Measurements from ENCODE around the gene DNAJC15. TPM values are rescaled to one million over a fixed set of nuclear protein-coding genes. Genes with fewer than 3 reads are reported as not detected.

The DNAJC15 gene
- total RNA-seq: 22.5 and 24.5 TPM in 2 replicates
- long read RNA-seq, full-length matches to known transcripts: 66 of 80 reads
- long read RNA-seq, partial matches to known transcripts: 6 of 80 reads
- long read RNA-seq, other reads (novel, unspliced or antisense): 8 of 80 reads

GRCh38 chr13:43023289-43023963 lies at the start of gene DNAJC15:
TSS of gene DNAJC15 (plus strand) at chr13:43023586. CDS start at chr13:43023627, 41 bp downstream.
- peak within 1 kb of the TSS; percentile 92 for H3K4me3 Mint-ChIP-seq (ENCODE audit: unreplicated experiment)
- peak within 1 kb of the TSS; percentile 99 for H3K27ac Mint-ChIP-seq (ENCODE audit: unreplicated experiment)
- peak; percentile 14 for TF ChIP-seq CTCF (IDR thresholded peaks at IDR 0.05)
- peaks cover 13% of the 10 kb centered on the region for H3K36me3 Mint-ChIP-seq (ENCODE audit: unreplicated experiment)
- H3K27me3 Mint-ChIP-seq (ENCODE audit: unreplicated experiment): no peaks in the 10 kb centered on the region
- H3K9me3 Mint-ChIP-seq (ENCODE audit: unreplicated experiment): no peaks in the 10 kb centered on the region
- DNase-seq (ENCODE audit: extremely low spot score, unreplicated experiment): peak; percentile 89
- peaks cover 50% of the 10 kb centered on the region for H3K4me1 Mint-ChIP-seq (ENCODE audit: unreplicated experiment)

- H3K27ac Mint-ChIP-seq (ENCODE audit: unreplicated experiment): no peak overlapping the region
- H3K4me1 Mint-ChIP-seq (ENCODE audit: unreplicated experiment): peaks cover 9% of the 10 kb centered on the region
- TF ChIP-seq CTCF (IDR thresholded peaks at IDR 0.05): no peak
- no peak overlapping the region for H3K4me3 Mint-ChIP-seq (ENCODE audit: unreplicated experiment)
- no peaks in the 10 kb centered on the region for H3K27me3 Mint-ChIP-seq (ENCODE audit: unreplicated experiment)
- no peak for DNase-seq (ENCODE audit: extremely low spot score, unreplicated experiment)
- H3K9me3 Mint-ChIP-seq (ENCODE audit: unreplicated experiment): peaks cover 3% of the 10 kb centered on the region
- H3K36me3 Mint-ChIP-seq (ENCODE audit: unreplicated experiment): peaks cover 7% of the 10 kb centered on the region
Observed at GRCh38 chr13:42976066-42976465, 47.3 kb upstream of the DNAJC15 start.

GRCh38 chr13:42977219-42977659 lies 46.1 kb upstream of the DNAJC15 start:
- Mint-ChIP-seq H3K36me3 (ENCODE audit: unreplicated experiment) (peaks cover 7% of the 10 kb centered on the region), H3K9me3 (ENCODE audit: unreplicated experiment) (peaks cover 3% of the 10 kb centered on the region), H3K4me1 (ENCODE audit: unreplicated experiment) (peaks cover 13% of the 10 kb centered on the region), H3K4me3 (ENCODE audit: unreplicated experiment) (no peak overlapping the region), H3K27me3 (ENCODE audit: unreplicated experiment) (no peaks in the 10 kb centered on the region), H3K27ac (ENCODE audit: unreplicated experiment) (no peak overlapping the region)
- TF ChIP-seq CTCF (IDR thresholded peaks at IDR 0.05): no peak
- DNase-seq (ENCODE audit: extremely low spot score, unreplicated experiment): no peak

GRCh38 chr13:42981317-42981716 lies 42.1 kb upstream of the DNAJC15 start:
- H3K4me1 Mint-ChIP-seq (ENCODE audit: unreplicated experiment): peaks cover 21% of the 10 kb centered on the region
- peak overlapping the region; percentile 59 for H3K27ac Mint-ChIP-seq (ENCODE audit: unreplicated experiment)
- no peak for TF ChIP-seq CTCF (IDR thresholded peaks at IDR 0.05)
- H3K36me3 Mint-ChIP-seq (ENCODE audit: unreplicated experiment): peaks cover 10% of the 10 kb centered on the region
- no peak for DNase-seq (ENCODE audit: extremely low spot score, unreplicated experiment)
- H3K4me3 Mint-ChIP-seq (ENCODE audit: unreplicated experiment): no peak overlapping the region
- H3K9me3 Mint-ChIP-seq (ENCODE audit: unreplicated experiment): peaks cover 3% of the 10 kb centered on the region
- no peaks in the 10 kb centered on the region for H3K27me3 Mint-ChIP-seq (ENCODE audit: unreplicated experiment)

- Mint-ChIP-seq H3K27ac (ENCODE audit: unreplicated experiment) (peak overlapping the region; percentile 59), H3K9me3 (ENCODE audit: unreplicated experiment) (peaks cover 3% of the 10 kb centered on the region), H3K27me3 (ENCODE audit: unreplicated experiment) (no peaks in the 10 kb centered on the region), H3K36me3 (ENCODE audit: unreplicated experiment) (peaks cover 10% of the 10 kb centered on the region), H3K4me1 (ENCODE audit: unreplicated experiment) (peaks cover 21% of the 10 kb centered on the region), H3K4me3 (ENCODE audit: unreplicated experiment) (no peak overlapping the region)
- TF ChIP-seq CTCF (IDR thresholded peaks at IDR 0.05): no peak
- no peak for DNase-seq (ENCODE audit: extremely low spot score, unreplicated experiment)
Observed at GRCh38 chr13:42981853-42982252, 41.5 kb upstream of the DNAJC15 start.

Measured in osteocyte (in vitro differentiated cells).